ENCODE measurements around the gene CNST.

Gene CNST

DNA sequence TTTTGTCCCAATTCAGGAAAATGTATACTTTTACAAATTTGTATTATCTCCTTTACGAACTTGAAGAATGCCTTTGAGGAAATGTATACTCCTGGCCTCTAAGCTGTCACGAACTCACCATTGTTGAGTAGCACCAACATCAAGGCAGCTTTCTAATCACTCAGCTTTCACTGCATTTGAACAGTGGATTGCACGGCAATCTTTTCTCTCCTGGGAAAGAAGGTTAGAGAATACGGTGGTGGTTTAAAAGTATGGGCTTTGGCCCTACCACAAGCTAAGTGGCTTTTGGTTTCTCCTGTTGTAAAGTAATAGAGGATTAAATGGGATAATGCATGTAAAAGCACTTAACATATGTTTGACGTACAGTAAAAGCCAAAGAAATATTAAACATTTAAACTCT is 57.8 kb downstream of the CNST start:
- no peaks in the 10 kb centered on the region for H3K9me3 ChIP-seq (ENCODE audit: insufficient read depth, low read length)
- H3K36me3 ChIP-seq (ENCODE audit: low read length), result no peaks in the 10 kb centered on the region; the same call in 1 of the 2 replicates

DNA sequence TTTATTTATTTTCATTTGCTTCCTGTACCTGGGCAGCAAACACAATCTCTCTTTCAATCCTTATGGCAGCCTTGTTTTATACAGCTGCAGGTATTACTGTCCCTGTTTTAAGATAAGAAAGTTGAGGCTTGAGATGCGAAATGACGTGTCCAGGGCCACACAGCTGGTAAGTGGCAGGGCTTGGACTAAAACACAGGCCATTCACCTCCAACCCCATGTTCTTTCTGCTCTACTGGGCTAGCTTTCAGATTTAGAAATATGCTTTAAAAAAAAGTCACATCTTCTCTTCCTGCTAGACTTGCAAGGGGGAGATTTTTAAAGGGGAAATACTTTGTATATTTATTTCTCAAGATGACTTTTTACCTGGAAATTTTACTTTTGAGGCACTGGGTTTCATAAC is 62.8 kb downstream of the CNST start:
- Histone ChIP-seq H3F3A (ENCODE audit: insufficient read depth) (peaks cover 5% of the 10 kb centered on the region; the same call in 1 of the 2 replicates), H3K36me3 (ENCODE audit: low read length) (peaks cover 3% of the 10 kb centered on the region; the same call in 1 of the 2 replicates), H3K4me2 (ENCODE audit: low read depth, low read length, poor library complexity, severe bottlenecking) (no peak overlapping the region), H3K27ac (ENCODE audit: low read depth, low read length) (no peak overlapping the region), H3K9me3 (ENCODE audit: insufficient read depth, low read length) (no peaks in the 10 kb centered on the region), H2AFZ (ENCODE audit: low read depth, low read length, severe bottlenecking) (no peak overlapping the region), H3K27me3 (ENCODE audit: low read length) (no peaks in the 10 kb centered on the region), H3K9ac (ENCODE audit: low read length) (no peak overlapping the region), H4K20me1 (ENCODE audit: low read depth, low read length) (no peaks in the 10 kb centered on the region), H3K9me2 (replicated peaks; ENCODE audit: insufficient read depth, low read length) (no peaks in the 10 kb centered on the region), H3K79me2 (ENCODE audit: insufficient read depth, low read length) (no peaks in the 10 kb centered on the region), H3K4me3 (ENCODE audit: insufficient read depth, low read length, poor library complexity, severe bottlenecking) (no peak overlapping the region)
- no peak for TF ChIP-seq EZH2phosphoT487 (conservative IDR thresholded peaks at IDR 0.05; ENCODE audit: low read length)
- TF ChIP-seq, protein P1, sequence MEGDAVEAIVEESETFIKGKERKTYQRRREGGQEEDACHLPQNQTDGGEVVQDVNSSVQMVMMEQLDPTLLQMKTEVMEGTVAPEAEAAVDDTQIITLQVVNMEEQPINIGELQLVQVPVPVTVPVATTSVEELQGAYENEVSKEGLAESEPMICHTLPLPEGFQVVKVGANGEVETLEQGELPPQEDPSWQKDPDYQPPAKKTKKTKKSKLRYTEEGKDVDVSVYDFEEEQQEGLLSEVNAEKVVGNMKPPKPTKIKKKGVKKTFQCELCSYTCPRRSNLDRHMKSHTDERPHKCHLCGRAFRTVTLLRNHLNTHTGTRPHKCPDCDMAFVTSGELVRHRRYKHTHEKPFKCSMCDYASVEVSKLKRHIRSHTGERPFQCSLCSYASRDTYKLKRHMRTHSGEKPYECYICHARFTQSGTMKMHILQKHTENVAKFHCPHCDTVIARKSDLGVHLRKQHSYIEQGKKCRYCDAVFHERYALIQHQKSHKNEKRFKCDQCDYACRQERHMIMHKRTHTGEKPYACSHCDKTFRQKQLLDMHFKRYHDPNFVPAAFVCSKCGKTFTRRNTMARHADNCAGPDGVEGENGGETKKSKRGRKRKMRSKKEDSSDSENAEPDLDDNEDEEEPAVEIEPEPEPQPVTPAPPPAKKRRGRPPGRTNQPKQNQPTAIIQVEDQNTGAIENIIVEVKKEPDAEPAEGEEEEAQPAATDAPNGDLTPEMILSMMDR (IDR thresholded peaks at IDR 0.05; ENCODE audit: insufficient read depth, low read length, poor library complexity, severe bottlenecking), result no peak

More for the DNA sequence above, 57.8 kb downstream of the CNST start:
- TF ChIP-seq EZH2phosphoT487 (conservative IDR thresholded peaks at IDR 0.05; ENCODE audit: low read length), result no peak
- TF ChIP-seq, protein P1 (IDR thresholded peaks at IDR 0.05; ENCODE audit: insufficient read depth, low read length, poor library complexity, severe bottlenecking), result no peak
- Histone ChIP-seq H4K20me1 (ENCODE audit: low read depth, low read length) (no peaks in the 10 kb centered on the region), H3K27me3 (ENCODE audit: low read length) (no peaks in the 10 kb centered on the region), H3K27ac (ENCODE audit: low read depth, low read length) (no peak overlapping the region), H3K9me2 (replicated peaks; ENCODE audit: insufficient read depth, low read length) (no peaks in the 10 kb centered on the region), H3F3A (ENCODE audit: insufficient read depth) (no peaks in the 10 kb centered on the region), H3K9ac (ENCODE audit: low read length) (no peak overlapping the region), H2AFZ (ENCODE audit: low read depth, low read length, severe bottlenecking) (no peak overlapping the region), H3K4me3 (ENCODE audit: insufficient read depth, low read length, poor library complexity, severe bottlenecking) (no peak overlapping the region), H3K4me2 (ENCODE audit: low read depth, low read length, poor library complexity, severe bottlenecking) (no peak overlapping the region), H3K79me2 (ENCODE audit: insufficient read depth, low read length) (peaks cover 4% of the 10 kb centered on the region; the same call in 1 of the 2 replicates)

DNA sequence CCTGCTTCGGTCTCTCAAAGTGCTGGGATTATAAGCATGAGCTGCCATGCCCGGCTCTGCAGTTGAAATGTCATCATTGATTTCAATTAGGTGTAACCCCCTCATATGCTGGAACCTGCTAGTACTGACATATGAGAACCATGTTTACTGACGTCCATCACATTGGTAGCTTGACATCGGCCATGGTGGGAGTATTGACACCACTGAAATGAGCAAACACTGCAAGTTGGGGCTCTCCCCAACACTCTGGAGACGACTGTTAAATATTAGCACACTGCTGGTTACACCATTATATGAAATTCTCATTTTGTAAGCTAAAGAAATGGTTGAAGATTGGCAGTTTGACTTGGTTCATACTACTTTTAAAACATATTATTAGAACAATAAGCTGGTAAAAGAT is 63.7 kb downstream of the CNST start:
- Histone ChIP-seq H3K36me3 (ENCODE audit: low read length) (peaks cover 8% of the 10 kb centered on the region), H3K4me2 (ENCODE audit: low read depth, low read length, poor library complexity, severe bottlenecking) (no peak overlapping the region), H3F3A (ENCODE audit: insufficient read depth) (peaks cover 5% of the 10 kb centered on the region; the same call in 1 of the 2 replicates), H3K9ac (ENCODE audit: low read length) (no peak overlapping the region), H3K9me3 (ENCODE audit: insufficient read depth, low read length) (no peaks in the 10 kb centered on the region), H3K79me2 (ENCODE audit: insufficient read depth, low read length) (no peaks in the 10 kb centered on the region), H3K27ac (ENCODE audit: low read depth, low read length) (no peak overlapping the region), H3K27me3 (ENCODE audit: low read length) (no peaks in the 10 kb centered on the region), H3K9me2 (replicated peaks; ENCODE audit: insufficient read depth, low read length) (no peaks in the 10 kb centered on the region), H2AFZ (ENCODE audit: low read depth, low read length, severe bottlenecking) (no peak overlapping the region), H3K4me3 (ENCODE audit: insufficient read depth, low read length, poor library complexity, severe bottlenecking) (no peak overlapping the region), H4K20me1 (ENCODE audit: low read depth, low read length) (no peaks in the 10 kb centered on the region)
- TF ChIP-seq, protein P1 (IDR thresholded peaks at IDR 0.05; ENCODE audit: insufficient read depth, low read length, poor library complexity, severe bottlenecking), result no peak
- no peak for TF ChIP-seq EZH2phosphoT487 (conservative IDR thresholded peaks at IDR 0.05; ENCODE audit: low read length)

Measured in SU-DHL-6 (cell line).